ENCODE measurements around the gene TESK1.

DNA sequence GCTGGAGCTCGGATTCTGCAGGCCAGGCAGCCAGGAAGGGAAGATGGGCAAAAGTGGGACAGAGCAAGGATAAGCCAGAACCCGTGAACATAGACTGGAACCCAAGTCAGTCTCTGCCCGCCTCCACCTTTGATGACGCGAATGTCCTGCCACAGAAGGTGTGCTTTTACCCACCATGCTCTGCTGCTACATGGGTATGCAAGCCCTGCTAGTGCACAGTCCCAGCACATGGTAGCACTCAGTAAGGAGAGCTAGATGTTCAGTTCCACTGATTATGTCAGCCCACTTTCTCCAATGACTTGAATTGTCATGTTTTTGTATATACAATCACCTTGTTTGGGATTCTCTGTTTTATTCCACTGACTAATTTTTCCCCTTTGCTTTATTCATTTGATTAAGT lies 24.5 kb downstream of the TESK1 start:
- no peak for TF ChIP-seq EZH2 (IDR thresholded peaks at IDR 0.05; ENCODE audit: insufficient read depth, poor library complexity, severe bottlenecking)
- TF ChIP-seq EZH2phosphoT487 (IDR thresholded peaks at IDR 0.05; ENCODE audit: insufficient read depth, low read depth), result no peak

Data from GM23248 (cell line).